SK-MEL-5 (cell line): Measurements from ENCODE around the gene CEP170B. TPM values are rescaled to one million over a fixed set of nuclear protein-coding genes. Genes with fewer than 3 reads are reported as not detected.
A peak's percentile ranks its signal among the peaks of the same experiment; 100 is the strongest.

ENCODE experiments used
- DNase-seq: peaks from one replicate; pipeline ENCODE4 v3.0.0-alpha.2; 2016; ENCODE audit warnings: low read depth, low spot score
- in situ Hi-C: cut with HindIII; loops from 2 replicates; pipeline ENCODE4 v1.10.0; 2016; ENCODE audit warnings: low sequenced_read_pairs, high pct_unique_total_duplicates, low pct_unique_long_range_greater_than_20kb
- total RNA-seq: library from RNA; depleted of rRNA; stranded (reverse); fragments of >200 nt; shearing (Covaris generic); gene quantifications from 2 replicates; pipeline ENCODE4 v1.2.3, GENCODE V29; 2014

The CEP170B gene
- total RNA-seq, 1 experiment from 2014 or later = 20.2 TPM

DNA sequence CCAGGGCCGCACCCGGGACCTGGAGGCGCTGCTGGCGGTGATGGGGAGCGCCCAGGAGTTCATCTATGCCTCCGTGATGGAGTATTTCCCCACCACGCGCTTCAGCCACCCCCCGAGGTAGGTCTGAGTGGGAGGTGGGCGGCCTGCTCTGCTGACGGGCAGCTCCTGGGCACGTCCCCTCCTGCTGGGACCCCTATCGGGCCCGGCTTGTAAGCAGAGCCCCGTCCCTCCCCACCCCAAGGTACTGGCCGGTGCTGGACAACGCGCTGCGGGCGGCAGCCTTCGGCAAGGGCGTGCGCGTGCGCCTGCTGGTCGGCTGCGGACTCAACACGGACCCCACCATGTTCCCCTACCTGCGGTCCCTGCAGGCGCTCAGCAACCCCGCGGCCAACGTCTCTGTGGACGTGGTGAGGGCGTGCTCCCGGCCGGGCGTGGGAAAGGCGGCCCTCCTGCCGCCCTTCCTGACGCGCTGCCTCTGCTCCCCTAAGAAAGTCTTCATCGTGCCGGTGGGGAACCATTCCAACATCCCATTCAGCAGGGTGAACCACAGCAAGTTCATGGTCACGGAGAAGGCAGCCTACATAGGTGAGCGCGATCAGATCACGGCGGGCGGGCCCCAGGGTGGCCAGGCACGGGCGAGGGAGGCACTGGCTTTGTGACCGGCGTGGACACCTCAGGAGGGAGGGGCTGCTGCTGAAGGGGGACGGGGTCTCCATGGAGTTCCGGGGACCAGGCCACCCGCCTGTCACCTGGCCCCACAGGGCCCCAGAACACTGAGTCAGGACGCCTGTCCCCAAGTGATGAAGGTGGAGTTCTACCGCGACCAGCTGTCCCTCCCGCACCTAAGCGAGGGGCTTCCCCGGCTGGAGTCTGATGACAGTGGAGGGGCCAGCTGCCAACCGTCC is 67.0 kb downstream of the CEP170B start:
- in situ Hi-C loops = no loop called here

DNA sequence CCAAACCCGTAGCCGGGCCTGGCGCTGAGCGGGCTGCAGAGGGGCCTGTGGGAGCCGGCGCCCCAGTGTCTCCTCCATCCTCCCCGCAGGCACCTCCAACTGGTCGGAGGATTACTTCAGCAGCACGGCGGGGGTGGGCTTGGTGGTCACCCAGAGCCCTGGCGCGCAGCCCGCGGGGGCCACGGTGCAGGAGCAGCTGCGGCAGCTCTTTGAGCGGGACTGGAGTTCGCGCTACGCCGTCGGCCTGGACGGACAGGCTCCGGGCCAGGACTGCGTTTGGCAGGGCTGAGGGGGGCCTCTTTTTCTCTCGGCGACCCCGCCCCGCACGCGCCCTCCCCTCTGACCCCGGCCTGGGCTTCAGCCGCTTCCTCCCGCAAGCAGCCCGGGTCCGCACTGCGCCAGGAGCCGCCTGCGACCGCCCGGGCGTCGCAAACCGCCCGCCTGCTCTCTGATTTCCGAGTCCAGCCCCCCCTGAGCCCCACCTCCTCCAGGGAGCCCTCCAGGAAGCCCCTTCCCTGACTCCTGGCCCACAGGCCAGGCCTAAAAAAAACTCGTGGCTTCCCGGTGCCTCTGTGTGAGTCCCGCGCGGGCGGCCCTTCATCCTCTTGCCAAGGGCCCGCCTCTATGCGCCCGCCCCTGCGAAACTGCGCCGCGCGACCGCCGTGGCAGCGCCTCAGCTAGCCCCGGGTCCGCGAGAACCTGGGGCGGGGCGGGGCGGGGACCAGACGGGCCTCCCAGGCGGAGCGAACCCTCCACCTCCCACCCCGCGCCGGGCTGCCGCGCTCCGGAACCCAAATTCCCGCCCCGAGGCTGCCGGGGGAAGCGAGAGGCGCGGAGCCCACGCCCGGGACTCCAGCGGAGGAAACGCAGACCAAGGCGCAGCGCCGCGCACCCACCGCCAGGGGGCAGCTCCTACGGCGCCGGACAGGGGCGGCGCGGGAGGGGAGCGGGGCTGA is 67.9 kb downstream of the CEP170B start:
- peak; percentile 81 for DNase-seq
- in situ Hi-C loops = no loop called here

More for the DNA sequence above, 67.0 kb downstream of the CEP170B start:
- DNase-seq = no peak

DNA sequence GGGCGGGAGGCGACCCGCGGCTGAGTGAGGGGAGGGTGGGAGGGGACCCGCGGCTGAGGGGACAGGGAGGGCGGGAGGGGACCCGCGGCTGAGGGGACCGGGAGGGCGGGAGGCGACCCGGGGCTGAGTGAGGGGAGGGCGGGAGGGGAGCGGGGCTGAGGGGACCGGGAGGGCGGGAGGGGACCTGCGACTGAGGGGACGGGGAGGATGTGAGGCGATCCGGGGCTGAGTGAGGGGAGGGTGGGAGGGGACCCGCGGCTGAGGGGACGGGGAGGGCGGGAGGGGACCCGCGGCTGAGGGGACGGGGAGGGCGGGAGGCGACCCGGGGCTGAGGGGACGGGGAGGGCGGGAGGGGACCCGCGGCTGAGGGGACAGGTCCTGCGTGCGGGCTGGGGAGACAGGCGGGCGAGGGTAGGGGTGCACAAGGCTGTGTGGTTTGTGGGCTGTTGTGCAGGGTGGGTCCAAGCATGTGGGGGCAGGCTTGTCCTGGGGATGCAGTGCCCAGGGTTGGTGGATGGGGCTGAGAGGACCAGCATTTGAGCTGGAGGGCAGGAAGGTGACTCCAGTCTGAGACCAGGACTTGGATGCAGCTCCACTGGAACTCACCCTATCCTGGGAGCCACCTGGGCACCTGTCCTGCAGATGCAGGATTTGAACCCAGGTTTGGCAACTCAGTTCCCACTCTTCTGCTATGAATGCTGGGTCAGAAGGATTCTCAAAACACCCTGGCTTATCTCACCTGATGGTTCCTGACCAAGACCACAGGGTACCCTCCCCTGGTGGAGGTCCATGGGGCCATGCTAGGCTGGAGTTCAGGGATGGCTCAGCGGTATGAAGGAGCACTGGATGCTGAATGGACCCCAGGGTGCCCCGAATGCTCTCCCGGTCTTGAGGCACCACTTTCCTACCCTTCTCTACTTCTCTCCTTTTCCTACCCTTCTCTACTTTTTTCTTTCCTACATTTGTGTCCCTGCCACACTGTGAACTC is 69.0 kb downstream of the CEP170B start:
- in situ Hi-C loops = no loop called here
- DNase-seq = no peak

DNA sequence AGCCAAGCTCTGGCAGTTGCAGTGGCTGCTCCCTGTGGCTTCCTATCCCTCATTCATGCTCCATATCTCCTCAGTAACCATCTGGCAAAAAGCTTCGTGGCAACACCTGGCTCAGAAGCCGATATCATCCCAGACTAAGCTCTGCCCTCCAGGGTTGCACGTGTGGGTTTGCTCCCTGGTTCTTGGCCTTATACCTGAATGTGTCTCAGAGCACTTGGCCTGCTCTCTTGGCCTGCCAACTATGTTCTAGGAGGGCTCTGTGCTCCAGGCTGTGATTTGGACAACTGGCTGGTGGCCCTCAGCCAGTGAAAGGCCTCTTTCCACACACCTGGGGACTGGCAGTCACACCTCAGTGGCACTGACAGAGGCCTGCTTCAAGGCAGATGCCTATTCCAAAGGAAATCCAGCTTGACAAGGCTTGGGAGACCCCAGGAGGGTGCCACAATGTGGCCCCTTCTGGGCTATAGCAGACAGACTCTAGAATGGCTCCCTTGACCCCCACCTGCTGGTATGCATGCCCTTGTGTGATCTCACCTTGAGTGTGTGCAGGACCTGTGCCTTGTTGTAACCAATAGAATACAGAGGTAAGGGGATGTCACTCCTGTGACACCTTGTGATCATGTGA is 70.1 kb downstream of the CEP170B start:
- DNase-seq = no peak
- in situ Hi-C loops = no loop called here

DNA sequence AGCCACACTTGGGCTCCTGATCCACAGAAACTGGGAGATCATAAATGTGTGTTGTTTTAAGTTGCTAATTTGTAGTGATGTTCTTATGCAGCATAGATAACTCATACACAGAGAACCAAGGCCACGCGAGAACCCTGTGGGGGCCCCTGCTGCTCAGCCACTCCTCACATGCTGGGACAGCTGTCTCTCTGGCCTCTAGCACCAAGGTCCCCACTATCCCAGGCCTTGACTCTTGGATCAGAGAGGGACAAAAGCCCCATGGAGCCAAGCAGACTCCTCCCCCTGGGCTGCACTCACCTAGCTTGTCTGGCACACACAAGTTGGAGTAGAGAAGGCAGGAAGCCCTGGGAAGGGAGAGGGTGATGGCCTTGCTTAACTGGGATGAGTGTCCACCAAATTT is 70.9 kb downstream of the CEP170B start:
- DNase-seq = no peak
- in situ Hi-C loops = no loop called here

DNA sequence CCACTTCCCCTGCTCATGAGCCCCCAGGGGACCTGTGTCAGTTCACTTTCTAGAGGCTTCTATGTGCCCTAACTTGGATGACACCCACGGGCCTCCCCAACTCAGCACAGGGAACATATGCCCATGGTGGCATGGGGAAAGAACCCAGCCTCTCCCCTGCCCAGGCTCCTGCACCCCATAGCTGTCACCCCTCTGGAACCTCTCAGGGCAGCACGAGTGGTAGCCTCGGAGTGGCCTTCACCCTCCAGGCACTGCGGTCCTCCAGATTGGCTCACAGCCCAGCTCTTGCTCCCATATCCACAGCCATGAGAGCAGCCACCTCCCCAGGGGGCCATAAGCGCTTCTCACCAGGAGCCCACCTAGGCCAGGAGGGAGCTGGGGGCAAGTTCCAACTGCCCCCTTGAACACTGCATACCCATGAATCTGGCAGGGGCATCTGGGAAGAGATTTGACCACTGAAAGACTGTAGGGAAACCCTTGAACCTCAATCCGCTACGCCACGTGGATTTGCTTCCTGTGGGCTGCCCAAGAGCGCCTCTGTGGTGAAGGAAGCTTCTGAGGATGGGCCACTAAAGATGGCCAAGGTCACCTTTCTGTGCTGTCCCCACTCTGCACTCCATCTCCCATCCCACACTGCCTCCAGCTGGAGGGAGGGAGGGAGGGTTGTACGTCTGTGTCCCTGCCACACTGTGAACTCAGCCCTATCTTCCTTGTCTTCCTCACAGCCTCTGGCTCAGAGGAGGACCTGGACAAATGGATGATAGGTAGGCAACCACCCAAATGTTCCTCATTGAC is 71.5 kb downstream of the CEP170B start:
- in situ Hi-C loops = no loop called here
- DNase-seq = peak; percentile 14

DNA sequence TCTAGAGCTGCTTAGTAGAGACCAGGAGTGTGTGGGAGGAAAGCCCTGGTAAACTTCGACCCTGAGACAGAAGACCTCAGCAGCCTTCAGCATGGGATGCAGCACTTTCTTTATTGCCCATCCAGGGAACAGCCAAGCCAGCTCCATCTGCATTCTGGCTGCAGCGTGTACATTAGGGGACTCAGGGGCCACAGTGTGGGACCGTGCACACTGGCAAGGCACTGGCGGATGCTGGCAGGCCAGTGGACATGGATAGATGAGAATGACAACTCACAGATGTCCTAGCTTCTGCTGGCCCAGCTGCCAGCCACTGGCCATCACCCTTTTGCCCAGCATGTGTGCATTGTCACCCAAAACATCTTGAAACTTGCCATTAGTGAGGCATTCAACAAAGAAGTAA is 72.1 kb downstream of the CEP170B start:
- in situ Hi-C loops = no loop called here

DNA sequence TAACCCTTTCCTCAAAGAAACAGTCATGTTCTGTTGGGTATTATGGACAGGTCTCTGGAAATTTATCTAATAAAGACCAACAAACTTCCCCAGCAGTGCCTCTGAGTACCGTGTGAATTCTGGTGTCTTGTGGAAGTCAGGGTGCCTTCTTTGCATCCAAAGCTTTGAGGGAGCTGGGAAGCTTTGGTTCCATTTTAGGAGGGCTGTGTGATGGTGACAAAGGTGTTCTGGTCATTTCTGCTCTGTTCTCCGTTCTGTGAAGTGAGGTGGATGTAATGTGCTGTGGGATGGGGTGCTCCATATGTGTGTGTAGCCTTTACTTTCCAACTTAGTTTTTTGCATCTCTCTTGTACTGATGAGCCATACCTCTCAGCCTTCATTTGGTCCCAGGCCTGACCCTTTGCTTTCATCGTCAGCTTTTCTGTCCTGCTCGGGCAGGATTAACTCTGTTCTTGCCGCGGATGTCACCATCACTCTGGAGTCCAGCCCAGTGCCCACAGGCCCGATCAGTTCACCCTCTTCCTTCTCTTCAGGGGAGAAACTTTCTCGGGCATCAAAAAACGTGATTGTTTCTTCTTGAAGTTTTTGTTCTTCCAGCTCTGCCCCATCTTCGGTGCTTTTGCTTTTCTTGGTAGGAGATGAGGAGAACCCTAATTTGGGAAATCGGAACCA is 72.8 kb downstream of the CEP170B start:
- in situ Hi-C loops = no loop called here
- DNase-seq = no peak

More for the DNA sequence above, 72.1 kb downstream of the CEP170B start:
- DNase-seq = no peak

DNA sequence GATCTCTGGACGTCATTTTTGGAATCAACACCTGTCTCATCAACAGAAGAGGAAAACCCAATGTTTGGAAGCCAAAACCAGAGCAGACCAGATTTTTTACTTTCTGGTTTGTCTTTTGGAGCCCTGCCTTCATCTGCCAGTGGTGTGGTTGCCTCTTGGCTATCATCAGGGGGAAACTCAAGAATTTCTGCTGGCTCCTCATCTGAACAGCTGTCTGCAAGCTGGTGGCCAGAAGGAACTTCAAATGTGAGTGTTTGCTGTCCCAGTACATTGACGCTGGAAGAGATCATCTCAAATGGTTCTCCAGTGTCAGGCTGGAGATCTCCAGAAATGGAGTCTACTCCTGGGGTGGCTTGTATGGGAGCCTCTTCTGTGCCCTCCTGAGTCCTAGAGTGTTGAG is 73.4 kb downstream of the CEP170B start:
- no peak for DNase-seq
- in situ Hi-C loops = no loop called here

DNA sequence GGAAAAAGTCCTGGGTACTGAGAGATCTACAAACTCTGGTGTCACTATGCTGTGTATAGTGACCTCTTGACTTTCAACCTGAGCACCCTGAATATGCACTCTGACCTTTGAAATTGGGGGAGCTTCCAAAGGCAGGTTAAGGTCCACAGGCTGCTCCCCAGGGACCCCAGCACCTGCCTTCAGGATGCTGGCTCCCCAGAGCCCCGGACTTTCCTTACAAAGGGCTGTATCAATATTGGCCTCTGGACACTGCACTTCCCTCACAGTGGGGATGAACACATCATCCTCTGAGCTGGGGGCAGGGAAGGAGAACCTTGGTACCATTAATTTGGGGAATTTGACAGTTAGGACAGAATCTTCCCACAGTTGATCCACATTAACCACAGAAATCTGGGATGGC is 73.9 kb downstream of the CEP170B start:
- no peak for DNase-seq
- in situ Hi-C loops = no loop called here

DNA sequence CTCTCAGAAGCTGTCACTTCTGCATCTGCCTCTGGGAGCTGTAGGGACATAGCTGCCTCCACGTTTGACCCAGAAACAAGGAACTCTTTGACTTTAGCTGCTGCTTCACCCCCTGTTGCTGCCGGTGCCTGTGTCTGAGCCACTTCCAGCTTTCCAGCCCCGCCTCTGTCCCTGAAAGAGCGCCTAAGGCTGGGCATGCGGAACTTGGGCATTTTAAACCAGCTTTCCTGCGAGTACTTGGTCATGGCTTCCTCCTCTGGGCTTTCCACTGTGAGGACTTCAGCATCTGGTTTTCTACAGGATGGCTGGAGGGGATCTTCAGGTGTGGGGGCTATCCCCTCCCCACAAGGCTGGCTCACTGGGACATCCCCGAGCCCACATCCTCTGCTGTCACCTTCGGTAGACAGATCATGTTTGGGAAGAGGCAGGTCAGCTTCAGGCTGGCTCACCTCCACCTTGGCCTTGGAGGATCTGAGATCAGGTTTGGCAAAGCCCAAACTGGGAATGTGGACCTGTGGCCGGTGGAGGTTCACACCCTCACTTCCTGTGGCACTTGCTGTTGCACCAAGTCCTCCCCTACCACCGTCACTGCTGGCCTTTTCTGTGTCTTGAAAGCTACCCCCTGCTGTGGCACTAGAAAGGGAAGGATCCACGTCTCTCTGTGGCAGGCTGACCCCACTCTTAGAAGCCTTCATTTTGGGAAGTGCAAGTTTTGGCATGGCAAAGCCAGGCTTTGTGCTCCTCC is 74.8 kb downstream of the CEP170B start:
- in situ Hi-C loops = no loop called here
- DNase-seq = no peak

DNA sequence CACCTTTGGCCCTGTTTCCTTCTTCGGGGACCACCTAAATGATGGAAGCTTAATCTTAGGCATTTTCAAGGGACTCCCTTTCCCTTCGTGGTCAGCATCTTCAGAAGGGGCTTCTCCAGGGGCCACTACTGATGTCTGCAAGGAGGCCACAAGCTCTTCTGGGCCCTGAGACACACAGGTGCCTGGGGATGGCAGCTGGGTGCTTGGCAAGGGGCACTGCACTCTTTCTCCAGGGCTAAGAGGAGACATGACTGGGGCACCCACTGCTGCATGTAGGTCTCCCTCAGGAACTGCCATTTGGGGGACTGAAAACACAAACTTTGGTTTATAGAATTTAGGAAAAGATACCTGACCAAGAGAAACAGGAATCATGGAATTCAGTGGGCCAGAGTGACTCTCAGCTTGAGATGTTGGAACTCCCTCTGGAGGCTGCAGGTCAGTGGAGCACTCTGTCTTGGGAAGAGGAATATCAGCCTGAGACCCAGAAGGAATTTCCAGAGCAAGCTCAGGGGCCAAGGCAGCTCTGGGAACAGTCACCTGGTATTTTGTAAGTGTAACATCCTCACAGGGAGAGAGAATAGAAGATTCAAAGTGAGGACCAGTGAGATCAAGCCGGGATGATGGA is 75.6 kb downstream of the CEP170B start:
- peak; percentile 52 for DNase-seq
- in situ Hi-C loops = no loop called here

DNA sequence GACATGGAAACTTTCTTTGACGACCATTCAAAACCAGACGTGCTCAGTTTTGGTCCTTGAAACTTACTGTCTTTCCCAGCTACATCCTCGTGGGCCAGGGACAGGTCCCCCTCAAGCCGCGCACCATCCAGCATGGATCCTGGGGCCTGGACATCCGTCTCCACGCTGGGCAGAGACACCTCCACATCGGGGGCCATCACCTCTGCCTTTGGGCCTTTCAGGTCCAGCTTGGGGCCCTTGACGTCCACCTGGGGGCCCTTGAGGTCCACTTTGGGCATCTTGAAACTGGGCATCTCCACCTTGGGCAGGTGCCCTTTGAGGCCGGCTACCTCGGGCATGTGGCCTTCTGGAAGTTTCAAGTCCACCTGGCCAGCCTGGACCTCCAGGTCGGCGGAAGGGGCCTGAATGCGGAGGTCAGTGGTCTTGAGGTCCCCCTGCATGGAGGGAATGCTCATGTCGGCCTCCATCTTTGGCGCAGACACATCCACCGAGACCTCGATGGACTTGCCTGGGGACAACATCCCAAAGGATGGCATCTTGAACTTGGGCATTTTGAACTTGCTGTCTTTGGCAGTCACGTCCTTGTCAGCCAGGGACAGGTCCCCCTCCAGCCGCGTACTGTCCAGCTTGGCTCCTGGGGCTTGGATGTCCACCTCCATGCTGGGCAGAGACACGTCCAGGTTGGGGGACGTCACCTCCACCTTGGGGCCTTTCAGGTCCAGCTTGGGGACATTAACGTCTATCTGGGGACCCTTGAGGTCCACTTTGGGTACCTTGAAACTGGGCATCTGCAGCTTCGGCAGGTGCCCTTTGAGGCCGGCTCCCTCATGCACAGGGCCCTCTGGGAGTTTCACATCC is 76.7 kb downstream of the CEP170B start:
- no peak for DNase-seq
- in situ Hi-C loops = no loop called here

DNA sequence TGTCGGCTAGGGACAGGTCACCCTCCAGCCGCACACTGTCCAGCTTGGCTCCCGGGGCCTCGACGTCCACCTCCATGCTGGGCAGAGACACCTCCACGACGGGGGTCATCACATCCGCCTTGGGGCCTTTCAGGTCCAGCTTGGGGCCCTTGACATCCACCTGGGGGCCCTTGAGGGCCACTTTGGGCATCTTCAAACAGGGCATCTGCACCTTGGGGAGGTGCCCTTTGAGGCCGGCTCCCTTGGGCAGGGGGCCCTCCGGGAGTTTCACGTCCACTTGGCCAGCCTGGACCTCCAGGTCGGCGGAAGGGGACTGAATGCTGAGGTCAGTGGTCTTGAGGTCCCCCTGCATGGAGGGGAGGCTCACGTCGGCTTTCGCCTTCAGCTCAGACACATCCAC is 77.5 kb downstream of the CEP170B start:
- DNase-seq = no peak
- in situ Hi-C loops = no loop called here
